ENCODE data around the gene DNASE1L2. TPM values are rescaled to one million over a fixed set of nuclear protein-coding genes. Genes with fewer than 3 reads are reported as not detected.
"Not testable (repeated sequence)": the region's sequence is repeated elsewhere in the genome, so short reads cannot be mapped to it uniquely, and the experiment has no call there.

DNASE1L2 gene
- polyA plus RNA-seq, 1 experiment, result 0.38 TPM

DNA sequence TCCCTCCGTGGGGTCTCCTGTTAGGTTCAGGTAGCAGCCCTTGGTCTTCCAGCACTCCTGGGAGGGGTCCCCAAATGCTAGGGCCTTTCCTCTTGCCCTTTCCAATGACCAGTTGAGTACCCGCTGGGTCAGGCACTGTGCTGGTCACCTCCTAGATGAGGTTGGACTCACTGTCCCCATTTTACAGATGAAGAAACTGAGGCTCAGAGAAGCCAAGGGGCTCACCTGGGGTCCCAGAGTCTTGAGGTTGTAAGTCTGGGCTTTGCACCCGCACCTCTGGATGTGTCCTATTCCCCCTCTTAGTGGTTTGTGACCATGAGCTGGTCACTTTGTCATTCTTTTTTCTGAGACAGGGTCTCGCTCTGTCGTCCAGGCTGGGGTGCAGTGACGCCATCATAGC is 38.5 kb upstream of the DNASE1L2 start:
- POLR2A ChIA-PET, result no interaction called here

GRCh38 chr16:2198283-2198682 is 38.0 kb upstream of the DNASE1L2 start:
- POLR2A ChIA-PET, result no interaction called here
- peaks cover 31% of the 10 kb centered on the region for H3K27me3 ChIP-seq (ENCODE audit: control insufficient read depth, insufficient read depth, low read length)
- DNase-seq (ENCODE audit: low read depth), result no peak
- no peak overlapping the region for H3K4me3 ChIP-seq (ENCODE audit: low read depth, low read length)
- TF ChIP-seq, protein P1, sequence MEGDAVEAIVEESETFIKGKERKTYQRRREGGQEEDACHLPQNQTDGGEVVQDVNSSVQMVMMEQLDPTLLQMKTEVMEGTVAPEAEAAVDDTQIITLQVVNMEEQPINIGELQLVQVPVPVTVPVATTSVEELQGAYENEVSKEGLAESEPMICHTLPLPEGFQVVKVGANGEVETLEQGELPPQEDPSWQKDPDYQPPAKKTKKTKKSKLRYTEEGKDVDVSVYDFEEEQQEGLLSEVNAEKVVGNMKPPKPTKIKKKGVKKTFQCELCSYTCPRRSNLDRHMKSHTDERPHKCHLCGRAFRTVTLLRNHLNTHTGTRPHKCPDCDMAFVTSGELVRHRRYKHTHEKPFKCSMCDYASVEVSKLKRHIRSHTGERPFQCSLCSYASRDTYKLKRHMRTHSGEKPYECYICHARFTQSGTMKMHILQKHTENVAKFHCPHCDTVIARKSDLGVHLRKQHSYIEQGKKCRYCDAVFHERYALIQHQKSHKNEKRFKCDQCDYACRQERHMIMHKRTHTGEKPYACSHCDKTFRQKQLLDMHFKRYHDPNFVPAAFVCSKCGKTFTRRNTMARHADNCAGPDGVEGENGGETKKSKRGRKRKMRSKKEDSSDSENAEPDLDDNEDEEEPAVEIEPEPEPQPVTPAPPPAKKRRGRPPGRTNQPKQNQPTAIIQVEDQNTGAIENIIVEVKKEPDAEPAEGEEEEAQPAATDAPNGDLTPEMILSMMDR (IDR thresholded peaks at IDR 0.05; ENCODE audit: insufficient read depth, low read depth, low read length), result no peak
- CTCF ChIA-PET, result interaction anchor here (1.3 kb wide), 1 partner anchor 303 kb away, joined by 3 read pairs; no protein-coding TSS in a partner anchor
- H3K36me3 ChIP-seq (ENCODE audit: control insufficient read depth, insufficient read depth, low read length), result no peaks in the 10 kb centered on the region

More for the DNA sequence above, 38.5 kb upstream of the DNASE1L2 start:
- TF ChIP-seq, protein P1 (IDR thresholded peaks at IDR 0.05; ENCODE audit: insufficient read depth, low read depth, low read length), result no peak
- Histone ChIP-seq H3K4me3 (ENCODE audit: low read depth, low read length) (no peak overlapping the region), H3K36me3 (ENCODE audit: control insufficient read depth, insufficient read depth, low read length) (no peaks in the 10 kb centered on the region), H3K27me3 (ENCODE audit: control insufficient read depth, insufficient read depth, low read length) (peaks cover 31% of the 10 kb centered on the region)
- CTCF ChIA-PET, result no interaction called here
- no peak for DNase-seq (ENCODE audit: low read depth)

DNA sequence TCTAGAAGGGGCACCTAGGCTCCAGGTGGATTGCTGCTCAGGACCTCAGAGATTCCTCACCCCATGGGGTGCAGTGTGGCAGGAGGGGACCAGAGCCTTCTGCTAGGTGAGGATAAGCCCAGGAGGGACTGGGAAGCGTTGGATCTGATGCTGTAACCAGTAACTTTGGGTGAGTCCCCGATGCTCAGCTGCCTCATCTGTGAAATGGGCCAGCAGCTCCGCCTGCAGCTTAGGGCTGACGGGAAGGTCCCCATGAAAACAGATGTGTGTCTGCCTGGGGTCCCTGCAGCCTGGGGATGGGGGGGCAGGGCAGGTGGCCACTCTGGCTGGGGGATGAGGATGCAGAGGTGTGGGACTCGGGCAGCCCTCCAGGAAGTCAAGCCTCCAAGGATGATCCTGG is 37.1 kb upstream of the DNASE1L2 start:
- TF ChIP-seq, protein P1 (IDR thresholded peaks at IDR 0.05; ENCODE audit: insufficient read depth, low read depth, low read length), result no peak
- Histone ChIP-seq H3K36me3 (ENCODE audit: control insufficient read depth, insufficient read depth, low read length) (no peaks in the 10 kb centered on the region), H3K27me3 (ENCODE audit: control insufficient read depth, insufficient read depth, low read length) (peaks cover 28% of the 10 kb centered on the region), H3K4me3 (ENCODE audit: low read depth, low read length) (no peak overlapping the region)
- CTCF ChIA-PET, result interaction anchor here (1.3 kb wide), 1 partner anchor 302 kb away, joined by 3 read pairs; no protein-coding TSS in a partner anchor
- no peak for DNase-seq (ENCODE audit: low read depth)
- POLR2A ChIA-PET, result no interaction called here

GRCh38 chr16:2199621-2200139 is 36.6 kb upstream of the DNASE1L2 start:
- TF ChIP-seq, protein P1 (IDR thresholded peaks at IDR 0.05; ENCODE audit: insufficient read depth, low read depth, low read length), result no peak
- Histone ChIP-seq H3K27me3 (ENCODE audit: control insufficient read depth, insufficient read depth, low read length) (peaks cover 25% of the 10 kb centered on the region), H3K36me3 (ENCODE audit: control insufficient read depth, insufficient read depth, low read length) (no peaks in the 10 kb centered on the region), H3K4me3 (ENCODE audit: low read depth, low read length) (no peak overlapping the region)
- CTCF ChIA-PET, result interaction anchor here (0.7 to 1.3 kb wide), 2 partner anchors 52 to 302 kb away, joined by 3 read pairs; no protein-coding TSS in a partner anchor
- POLR2A ChIA-PET, result no interaction called here
- no peak for DNase-seq (ENCODE audit: low read depth)

- CTCF ChIA-PET, result no interaction called here
Measured at GRCh38 chr16:2200313-2200712, 35.9 kb upstream of the DNASE1L2 start.

GRCh38 chr16:2203119-2203688 is 33.0 kb upstream of the DNASE1L2 start:
- H3K27me3 ChIP-seq (ENCODE audit: control insufficient read depth, insufficient read depth, low read length); POLR2A ChIA-PET: not testable (repeated sequence)

More at GRCh38 chr16:2200313-2200712, 35.9 kb upstream of the DNASE1L2 start:
- TF ChIP-seq, protein P1 (IDR thresholded peaks at IDR 0.05; ENCODE audit: insufficient read depth, low read depth, low read length), result no peak
- no peak for DNase-seq (ENCODE audit: low read depth)
- Histone ChIP-seq H3K36me3 (ENCODE audit: control insufficient read depth, insufficient read depth, low read length) (no peaks in the 10 kb centered on the region), H3K4me3 (ENCODE audit: low read depth, low read length) (no peak overlapping the region), H3K27me3 (ENCODE audit: control insufficient read depth, insufficient read depth, low read length) (peaks cover 19% of the 10 kb centered on the region)
- POLR2A ChIA-PET, result no interaction called here

More at GRCh38 chr16:2203119-2203688, 33.0 kb upstream of the DNASE1L2 start:
- DNase-seq (ENCODE audit: low read depth); H3K36me3 ChIP-seq (ENCODE audit: control insufficient read depth, insufficient read depth, low read length); CTCF ChIA-PET; H3K4me3 ChIP-seq (ENCODE audit: low read depth, low read length): not testable (repeated sequence)

Data from BJ (cell line).